Measurements from ENCODE around the gene PPP1R17.
A peak's percentile ranks its signal among the peaks of the same experiment; 100 is the strongest.

DNA sequence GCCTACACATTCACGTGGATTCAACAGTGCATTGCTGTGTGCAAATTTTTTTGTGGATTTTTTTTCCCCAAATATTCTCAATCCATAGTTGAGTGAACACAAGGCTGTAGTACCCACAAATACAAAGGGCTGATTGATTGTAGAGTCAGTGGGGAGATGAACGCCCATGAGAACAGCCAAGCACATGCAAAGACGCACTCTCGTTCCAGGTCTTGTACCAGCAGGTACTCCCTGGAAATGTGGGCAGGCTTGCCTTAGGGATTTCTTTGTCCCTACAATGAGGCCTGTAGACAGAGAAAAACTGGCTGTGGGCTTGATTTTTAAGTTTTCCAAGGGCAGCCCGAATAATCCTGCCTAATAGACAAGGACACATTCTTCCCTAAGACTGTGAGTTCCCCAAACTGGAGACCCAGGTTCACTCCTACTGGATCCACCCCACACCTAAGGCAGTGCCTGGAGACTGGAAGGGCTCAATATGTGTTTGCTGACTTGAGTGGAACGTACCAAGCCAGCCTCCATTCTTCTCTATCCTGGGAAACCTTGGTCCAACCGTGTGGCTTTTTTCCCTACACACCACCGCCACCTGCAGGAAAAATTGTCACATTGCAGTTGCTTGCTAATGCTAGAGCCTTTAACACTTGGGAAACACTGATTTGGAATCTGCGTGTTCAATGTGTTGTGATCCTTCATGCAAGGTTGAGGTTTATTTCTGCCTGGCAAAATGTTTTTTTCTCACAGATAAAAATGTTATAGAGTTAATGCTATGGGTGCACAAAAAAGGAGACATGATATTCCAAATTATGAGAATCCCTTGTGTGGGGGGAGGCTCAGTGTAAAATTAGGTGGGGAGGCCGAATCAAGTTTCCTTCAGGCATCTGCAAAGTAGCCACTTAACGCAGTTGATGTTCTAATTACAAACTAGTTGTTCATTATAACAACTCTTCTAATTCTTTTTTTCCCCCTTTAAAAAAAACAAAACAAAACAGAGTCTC lies 49.3 kb downstream of the PPP1R17 start:
- TF ChIP-seq ARNT2 (CRISPR knock-in tag; IDR thresholded peaks at IDR 0.05; ENCODE audit: low read depth): no peak
- TF ChIP-seq, protein P1, sequence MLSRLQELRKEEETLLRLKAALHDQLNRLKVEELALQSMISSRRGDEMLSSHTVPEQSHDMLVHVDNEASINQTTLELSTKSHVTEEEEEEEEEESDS (CRISPR knock-in tag; IDR thresholded peaks at IDR 0.05; ENCODE audit: borderline replicate concordance): no peak
- TF ChIP-seq RAD21 (CRISPR knock-in tag; IDR thresholded peaks at IDR 0.05): peak; percentile 56; the same call in 1 of the 2 replicates
- no peak for TF ChIP-seq ARHGAP35 (CRISPR knock-in tag; IDR thresholded peaks at IDR 0.05; ENCODE audit: borderline replicate concordance)
- TF ChIP-seq CHD4 (IDR thresholded peaks at IDR 0.05; ENCODE audit: borderline replicate concordance, low read length): no peak
- TF ChIP-seq CEBPB (IDR thresholded peaks at IDR 0.05; ENCODE audit: borderline replicate concordance, low read depth, low read length): no peak
- no peak for TF ChIP-seq ZNF703 (CRISPR knock-in tag; IDR thresholded peaks at IDR 0.05; ENCODE audit: borderline replicate concordance)
